ENCODE measurements around the gene ZFPM1.
A peak's percentile ranks its signal among the peaks of the same experiment; 100 is the strongest.

ZFPM1 gene

GRCh38 chr16:88418869-88419268, 34.2 kb upstream of the ZFPM1 start:
- no peak for ATAC-seq

DNA sequence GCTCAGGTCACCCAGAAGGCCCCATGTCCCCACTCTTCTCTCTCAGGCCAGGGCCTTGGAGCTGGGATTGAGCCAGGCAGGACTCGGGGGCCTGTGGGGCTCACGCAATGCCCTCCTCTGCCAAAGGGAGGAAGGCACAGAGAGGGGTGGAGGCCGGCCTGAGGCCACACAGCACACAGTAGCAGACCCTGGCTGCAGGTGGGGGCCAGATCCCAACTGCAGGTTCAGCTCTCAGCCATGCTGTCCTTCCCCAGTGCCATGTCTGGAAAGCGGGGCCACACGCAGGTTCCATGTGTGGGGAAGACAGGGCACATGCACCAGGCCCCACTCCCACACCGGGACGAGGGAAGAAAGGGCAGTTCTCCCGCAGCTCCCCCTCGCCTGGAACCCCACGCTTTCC, 33.3 kb upstream of the ZFPM1 start:
- ATAC-seq, result no peak

DNA sequence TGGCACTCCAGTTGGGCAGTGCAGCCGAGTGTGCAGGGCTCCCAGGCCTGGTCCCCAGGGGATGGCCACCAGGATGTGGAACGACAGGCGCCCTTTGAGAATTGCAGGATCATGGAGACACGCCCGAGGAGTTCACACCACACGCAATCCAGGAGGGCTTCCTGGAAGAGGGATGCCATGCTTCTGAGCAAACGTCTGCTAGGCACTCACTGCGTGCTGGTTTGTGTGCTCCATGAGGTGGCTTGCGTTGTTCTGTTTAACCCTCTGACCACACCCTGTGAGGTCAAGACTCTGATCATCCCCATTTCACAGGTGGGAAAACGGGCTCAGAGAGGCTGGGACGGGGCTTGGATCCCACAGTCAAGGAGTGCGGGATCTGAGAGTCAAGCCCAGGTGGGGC, 32.6 kb upstream of the ZFPM1 start:
- ATAC-seq, result no peak

GRCh38 chr16:88421301-88421700, 31.8 kb upstream of the ZFPM1 start:
- no peak for ATAC-seq

GRCh38 chr16:88421871-88422433, 31.1 kb upstream of the ZFPM1 start:
- no peak for ATAC-seq

- ATAC-seq, result no peak
Observed at GRCh38 chr16:88422733-88423447, 30.2 kb upstream of the ZFPM1 start.

- no peak for ATAC-seq
Observed at GRCh38 chr16:88423448-88423850, 29.6 kb upstream of the ZFPM1 start.

DNA sequence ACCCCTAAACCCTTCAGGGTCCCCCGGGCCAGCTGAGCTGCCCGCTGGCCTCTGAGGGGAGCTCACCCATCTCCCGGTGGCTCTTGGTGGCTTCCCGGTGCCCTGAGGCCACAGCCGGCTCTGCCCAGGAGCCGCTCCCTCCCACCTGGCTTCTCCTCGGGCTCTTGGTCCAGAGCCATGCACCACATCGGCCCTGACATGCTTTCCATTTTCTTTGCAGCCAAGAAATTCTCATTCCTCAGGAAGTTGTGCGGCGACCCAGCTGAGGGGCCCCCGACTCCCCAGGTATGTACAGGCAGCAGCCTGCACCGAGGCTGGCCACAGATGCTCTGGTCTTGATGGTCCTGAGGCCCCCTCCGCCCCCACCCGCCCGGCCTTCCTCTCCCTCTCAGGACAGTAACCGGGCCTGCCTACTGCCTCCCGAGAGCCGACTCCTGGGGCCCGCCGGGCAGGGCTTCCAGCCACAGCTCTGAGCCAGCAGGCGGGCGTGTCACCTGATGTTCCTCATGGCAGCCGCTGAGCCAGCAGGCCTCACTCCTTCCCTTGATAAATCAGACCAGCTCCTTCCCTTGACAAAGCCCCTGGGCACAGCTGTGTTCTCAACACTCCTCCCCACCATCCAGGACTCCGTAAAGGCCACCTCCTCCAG, 28.4 kb upstream of the ZFPM1 start:
- ATAC-seq, result no peak

DNA sequence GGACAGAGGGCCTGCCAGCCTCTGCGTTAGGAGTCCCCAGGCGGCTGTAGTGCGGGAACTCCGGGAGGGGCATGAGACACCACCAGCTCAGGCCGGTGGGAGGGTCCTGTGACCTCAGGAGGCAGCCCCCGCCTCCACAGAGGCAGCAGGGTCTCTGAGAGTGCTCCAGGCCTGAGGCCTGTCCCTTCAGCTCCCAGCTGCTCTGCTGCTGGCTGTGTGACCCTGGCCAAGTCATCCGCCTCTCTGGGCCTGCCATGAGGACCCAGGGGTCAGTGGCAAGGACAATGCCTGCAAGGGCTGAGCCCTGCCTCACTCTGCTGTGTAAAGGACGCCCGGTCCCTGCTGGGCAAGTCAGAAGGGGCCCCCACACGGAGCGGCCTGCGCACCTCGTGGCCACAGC, 27.1 kb upstream of the ZFPM1 start:
- no peak for ATAC-seq

DNA sequence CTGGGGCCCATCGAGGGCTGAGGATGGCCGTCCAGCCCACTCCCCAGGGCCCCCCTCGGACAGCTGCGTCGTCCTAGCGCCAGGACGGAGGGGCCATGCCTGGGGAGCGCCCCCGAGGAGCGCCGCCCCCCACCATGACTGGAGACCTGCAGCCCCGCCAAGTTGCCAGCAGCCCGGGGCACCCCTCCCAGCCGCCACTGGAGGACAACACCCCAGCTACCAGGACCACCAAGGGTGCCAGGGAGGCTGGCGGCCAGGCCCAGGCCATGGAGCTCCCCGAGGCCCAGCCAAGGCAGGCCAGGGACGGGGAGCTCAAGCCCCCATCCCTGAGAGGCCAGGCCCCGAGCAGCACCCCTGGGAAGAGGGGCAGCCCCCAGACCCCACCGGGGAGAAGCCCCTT, 25.7 kb upstream of the ZFPM1 start:
- no peak for ATAC-seq

GRCh38 chr16:88428156-88428555, 24.9 kb upstream of the ZFPM1 start:
- ATAC-seq, result no peak

GRCh38 chr16:88428616-88429386, 24.3 kb upstream of the ZFPM1 start:
- ATAC-seq, result no peak

DNA sequence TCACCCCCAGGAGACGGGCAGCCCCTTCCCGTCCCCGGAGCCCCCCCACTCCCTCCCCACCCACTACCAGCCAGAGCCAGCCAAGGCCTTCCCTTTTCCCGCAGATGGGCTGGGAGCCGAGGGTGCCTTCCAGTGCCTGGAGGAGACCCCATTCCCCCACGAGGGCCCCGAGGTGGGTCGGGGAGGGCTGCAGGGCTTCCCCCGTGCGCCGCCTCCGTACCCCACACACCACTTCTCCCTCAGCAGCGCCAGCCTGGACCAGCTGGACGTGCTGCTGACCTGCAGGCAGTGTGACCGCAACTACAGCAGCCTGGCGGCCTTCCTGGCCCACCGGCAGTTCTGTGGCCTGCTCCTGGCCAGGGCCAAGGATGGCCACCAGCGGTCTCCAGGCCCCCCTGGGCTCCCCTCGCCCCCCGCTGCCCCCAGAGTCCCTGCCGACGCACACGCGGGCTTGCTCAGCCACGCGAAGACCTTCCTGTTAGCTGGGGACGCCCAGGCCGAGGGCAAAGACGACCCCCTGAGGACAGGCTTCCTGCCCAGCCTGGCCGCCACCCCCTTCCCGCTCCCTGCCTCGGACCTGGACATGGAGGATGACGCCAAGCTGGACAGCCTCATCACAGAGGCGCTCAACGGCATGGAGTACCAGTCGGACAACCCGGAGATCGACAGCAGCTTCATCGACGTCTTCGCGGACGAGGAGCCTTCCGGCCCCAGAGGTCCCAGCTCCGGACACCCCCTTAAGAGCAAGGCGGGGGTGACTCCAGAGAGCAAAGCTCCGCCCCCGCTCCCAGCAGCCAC, 23.5 kb upstream of the ZFPM1 start:
- no peak for ATAC-seq

DNA sequence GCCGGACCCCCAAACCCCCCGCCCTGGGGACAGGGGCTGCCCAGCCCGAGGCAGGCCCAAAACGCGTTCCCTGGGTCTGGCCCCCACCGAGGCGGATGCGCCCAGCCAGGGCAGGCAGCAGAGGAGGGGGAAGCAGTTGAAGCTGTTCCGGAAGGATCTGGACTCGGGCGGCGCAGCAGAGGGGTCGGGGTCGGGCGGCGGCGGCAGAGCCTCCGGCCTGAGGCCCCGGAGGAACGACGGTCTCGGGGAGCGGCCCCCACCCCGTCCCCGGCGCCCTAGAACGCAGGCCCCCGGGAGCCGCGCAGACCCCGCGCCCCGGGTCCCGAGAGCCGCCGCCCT, 22.9 kb upstream of the ZFPM1 start:
- ATAC-seq, result peak; percentile 21 to 23

DNA sequence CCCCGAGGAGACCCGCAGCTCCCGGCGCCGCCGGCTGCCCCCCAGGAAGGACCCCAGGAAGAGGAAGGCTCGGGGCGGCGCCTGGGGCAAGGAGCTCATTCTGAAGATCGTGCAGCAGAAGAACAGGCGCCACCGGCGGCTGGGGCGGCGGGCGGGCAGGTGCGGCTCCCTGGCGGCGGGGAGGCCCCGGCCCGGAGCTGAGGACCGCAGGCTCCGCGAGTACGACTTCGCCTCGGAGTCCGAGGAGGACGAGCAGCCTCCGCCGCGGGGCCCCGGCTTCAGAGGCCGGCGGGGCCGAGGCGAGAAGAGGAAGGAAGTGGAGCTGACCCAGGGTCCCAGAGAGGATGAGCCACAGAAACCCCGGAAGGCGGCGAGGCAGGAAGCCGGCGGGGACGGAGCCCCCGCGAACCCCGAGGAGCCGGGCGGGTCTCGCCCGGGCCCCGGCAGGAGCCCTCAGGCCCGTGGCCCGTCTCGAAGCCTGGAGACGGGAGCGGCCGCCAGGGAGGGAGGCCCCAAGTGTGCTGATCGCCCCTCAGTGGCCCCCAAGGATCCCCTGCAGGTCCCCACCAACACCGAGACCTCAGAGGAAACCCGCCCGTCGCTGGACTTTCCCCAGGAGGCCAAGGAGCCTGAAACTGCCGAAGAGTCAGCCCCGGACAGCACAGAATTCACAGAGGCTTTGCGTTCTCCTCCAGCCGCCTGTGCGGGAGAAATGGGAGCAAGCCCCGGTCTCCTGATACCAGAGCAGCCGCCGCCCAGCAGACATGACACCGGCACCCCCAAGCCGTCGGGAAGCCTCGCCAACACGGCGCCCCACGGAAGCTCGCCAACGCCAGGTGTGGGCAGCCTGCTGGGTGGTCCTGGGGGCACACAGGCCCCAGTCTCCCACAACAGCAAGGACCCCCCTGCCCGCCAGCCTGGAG, 22.3 kb upstream of the ZFPM1 start:
- ATAC-seq, result peak; percentile 61 to 63

DNA sequence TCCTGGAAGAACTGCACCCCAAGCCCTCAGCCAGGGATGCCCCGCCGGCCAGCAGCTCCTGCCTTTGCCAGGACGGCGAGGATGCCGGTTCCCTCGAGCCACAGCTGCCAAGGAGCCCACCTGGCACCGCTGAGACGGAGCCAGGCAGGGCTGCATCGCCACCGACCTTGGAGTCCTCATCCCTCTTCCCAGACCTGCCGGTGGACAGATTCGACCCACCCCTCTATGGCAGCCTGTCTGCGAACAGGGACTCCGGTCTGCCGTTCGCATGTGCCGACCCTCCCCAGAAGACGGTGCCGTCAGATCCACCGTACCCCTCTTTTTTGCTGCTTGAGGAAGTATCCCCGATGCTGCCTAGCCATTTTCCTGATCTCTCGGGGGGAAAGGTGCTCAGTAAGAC, 21.4 kb upstream of the ZFPM1 start:
- ATAC-seq, result no peak

DNA sequence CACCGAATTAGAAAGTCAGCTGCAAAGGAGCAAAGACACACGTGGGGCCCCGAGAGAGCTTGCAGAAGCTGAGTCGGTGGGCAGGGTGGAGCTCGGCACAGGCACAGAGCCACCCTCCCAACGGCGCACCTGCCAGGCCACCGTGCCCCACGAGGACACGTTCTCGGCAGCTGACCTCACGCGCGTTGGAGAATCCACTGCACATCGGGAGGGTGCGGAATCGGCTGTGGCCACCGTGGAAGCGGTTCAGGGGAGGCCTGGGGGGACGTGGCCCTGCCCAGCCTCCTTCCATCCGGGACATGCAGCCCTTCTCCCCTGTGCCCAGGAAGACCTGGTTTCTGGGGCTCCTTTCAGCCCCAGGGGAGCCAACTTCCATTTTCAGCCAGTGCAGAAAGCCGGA, 20.9 kb upstream of the ZFPM1 start:
- no peak for ATAC-seq

- no peak for ATAC-seq
Observed at GRCh38 chr16:88432753-88433152, 20.3 kb upstream of the ZFPM1 start.

DNA sequence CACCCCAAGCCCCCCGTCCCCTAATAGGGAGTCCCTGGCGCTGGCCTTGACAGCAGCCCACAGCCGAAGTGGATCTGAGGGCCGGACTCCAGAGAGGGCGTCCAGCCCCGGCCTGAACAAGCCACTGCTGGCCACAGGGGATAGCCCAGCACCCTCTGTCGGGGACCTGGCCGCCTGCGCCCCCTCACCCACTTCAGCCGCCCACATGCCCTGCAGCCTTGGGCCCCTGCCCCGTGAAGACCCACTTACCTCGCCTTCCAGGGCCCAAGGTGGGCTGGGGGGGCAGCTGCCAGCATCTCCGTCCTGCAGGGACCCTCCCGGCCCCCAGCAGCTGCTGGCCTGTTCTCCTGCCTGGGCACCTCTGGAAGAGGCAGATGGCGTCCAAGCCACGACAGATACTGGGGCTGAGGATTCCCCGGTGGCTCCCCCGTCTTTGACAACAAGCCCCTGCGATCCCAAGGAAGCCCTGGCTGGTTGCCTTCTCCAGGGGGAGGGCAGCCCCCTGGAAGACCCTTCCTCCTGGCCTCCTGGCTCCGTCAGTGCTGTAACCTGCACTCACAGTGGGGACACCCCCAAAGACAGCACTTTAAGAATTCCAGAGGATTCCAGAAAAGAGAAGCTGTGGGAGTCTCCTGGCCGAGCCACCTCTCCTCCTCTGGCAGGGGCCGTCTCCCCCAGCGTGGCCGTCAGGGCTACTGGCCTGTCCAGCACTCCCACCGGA, 19.3 kb upstream of the ZFPM1 start:
- ATAC-seq, result no peak

GRCh38 chr16:88434353-88434690, 18.8 kb upstream of the ZFPM1 start:
- no peak for ATAC-seq

GRCh38 chr16:88434746-88435145, 18.3 kb upstream of the ZFPM1 start:
- ATAC-seq, result no peak

Data from activated CD4-positive, CD25-positive, alpha-beta regulatory T cell treated with anti-CD3 and anti-CD28 coated beads, Interleukin-2, amount 50 U/mL, for 24 hours (primary cell).